DMS 273 treated with DMSO at 0.1 percent for 48 hours (cell line): ENCODE measurements around the gene NUP88.
"Not testable (repeated sequence)": the region's sequence is repeated elsewhere in the genome, so short reads cannot be mapped to it uniquely, and the experiment has no call there.

Experiments
- DNase-seq: peaks from one replicate; lab custom pipeline; 2025; lab: John Stamatoyannopoulos, UW

Gene NUP88

GRCh38 chr17:5419356-5419958 is at the start of gene NUP88:
Gene NUP88, minus strand, starts transcription at chr17:5419662. Its CDS starts 12 bp downstream, at chr17:5419650.
- DNase-seq: peak; percentile 95

DNA sequence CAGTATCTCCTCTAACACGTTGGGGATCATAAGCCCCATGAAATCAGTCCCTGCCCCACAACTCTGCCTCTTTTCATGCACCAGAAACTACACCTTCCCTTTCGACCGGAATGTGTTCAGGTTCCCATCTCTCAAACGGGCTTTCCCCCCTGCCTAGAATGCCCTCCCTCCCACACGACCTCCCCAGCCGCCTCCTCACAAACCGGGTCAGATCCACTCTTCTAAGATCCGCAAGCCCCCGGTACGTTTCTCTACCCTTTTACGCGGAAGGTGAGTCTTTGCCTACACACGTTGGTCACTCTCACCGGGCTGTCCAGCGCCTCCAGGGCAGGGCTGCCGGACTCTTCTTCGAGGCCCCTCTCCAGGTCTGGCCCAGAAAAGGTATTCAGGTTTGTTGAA is 48.6 kb upstream of the NUP88 start:
- DNase-seq: no peak

DNA sequence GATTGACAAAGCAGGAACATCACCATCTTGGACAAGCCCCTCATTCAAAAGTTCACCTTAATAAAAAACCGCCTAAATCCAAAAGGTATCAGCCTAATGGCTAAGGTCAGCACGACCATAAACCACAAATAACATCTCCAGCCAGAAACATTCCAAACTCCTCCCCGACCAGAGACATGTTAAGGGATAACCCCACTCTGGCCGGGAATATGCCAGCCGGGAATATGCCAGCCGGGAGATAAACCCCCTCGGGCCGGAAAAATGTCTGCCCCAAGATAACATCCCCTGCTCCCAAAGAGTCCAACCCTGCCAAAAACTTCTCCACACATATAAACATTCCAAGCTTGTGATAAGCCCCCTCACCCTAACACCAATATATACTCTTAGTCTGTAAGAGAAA is 48.0 kb upstream of the NUP88 start:
- DNase-seq: no peak

DNA sequence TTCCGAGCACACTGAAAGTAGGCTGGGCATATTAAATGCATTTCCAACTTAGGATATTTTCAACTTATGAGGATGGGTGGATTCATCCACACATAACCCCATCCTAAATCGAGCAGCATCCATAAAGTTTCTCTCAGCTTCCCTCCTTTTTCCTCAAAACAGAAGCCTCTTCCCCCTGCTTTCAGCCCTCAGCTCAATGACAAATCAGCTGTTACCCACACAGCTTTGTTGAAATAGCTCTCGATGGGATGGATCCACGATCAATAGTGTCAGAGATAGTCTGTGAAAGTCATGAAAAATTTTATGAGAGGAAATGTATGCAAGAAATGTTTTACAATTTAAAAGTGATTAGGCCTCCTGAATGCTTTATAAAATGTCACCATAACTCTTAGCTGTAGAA is 46.8 kb upstream of the NUP88 start:
- DNase-seq: no peak

- no peak for DNase-seq
Measured at GRCh38 chr17:5464717-5465507, 45.5 kb upstream of the NUP88 start.

GRCh38 chr17:5446786-5447185 is 27.3 kb upstream of the NUP88 start:
- DNase-seq: no peak

GRCh38 chr17:5444209-5444608 is 24.7 kb upstream of the NUP88 start:
- no peak for DNase-seq

DNA sequence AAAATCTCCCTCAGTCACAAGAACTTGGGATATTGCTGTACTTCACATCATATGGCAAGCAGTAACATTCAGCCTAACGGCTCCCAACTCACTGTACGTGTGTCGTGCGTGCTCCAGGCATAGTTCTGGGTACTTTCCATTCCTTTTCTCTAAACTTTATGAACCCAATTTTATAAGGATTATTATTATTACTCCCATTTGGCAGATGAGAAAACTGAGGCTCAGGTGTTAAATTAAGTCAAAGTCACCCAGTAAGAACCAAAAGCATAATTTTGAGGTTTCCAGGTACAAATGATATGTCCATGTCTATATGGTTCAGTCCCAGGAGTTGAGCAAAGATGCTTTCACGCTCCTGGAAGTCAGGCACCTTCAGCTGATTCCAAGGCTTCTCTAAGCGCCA is 24.3 kb upstream of the NUP88 start:
- DNase-seq: no peak

DNA sequence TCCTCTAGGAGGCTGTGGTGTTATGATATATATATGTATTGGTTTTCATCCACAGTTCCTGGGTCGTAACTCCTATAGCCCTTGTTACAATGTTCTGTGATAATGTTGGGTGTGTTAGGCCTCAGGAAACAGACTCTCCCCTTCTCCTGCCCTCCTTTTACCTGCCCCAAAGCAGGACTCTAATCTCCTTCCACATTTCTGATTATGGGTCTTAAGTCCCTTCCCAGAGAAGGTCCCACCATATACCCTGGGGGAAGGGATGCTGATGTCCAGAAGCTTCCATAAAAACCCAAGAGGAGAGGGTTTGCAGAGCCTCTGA is 19.9 kb upstream of the NUP88 start:
- DNase-seq: no peak

DNA sequence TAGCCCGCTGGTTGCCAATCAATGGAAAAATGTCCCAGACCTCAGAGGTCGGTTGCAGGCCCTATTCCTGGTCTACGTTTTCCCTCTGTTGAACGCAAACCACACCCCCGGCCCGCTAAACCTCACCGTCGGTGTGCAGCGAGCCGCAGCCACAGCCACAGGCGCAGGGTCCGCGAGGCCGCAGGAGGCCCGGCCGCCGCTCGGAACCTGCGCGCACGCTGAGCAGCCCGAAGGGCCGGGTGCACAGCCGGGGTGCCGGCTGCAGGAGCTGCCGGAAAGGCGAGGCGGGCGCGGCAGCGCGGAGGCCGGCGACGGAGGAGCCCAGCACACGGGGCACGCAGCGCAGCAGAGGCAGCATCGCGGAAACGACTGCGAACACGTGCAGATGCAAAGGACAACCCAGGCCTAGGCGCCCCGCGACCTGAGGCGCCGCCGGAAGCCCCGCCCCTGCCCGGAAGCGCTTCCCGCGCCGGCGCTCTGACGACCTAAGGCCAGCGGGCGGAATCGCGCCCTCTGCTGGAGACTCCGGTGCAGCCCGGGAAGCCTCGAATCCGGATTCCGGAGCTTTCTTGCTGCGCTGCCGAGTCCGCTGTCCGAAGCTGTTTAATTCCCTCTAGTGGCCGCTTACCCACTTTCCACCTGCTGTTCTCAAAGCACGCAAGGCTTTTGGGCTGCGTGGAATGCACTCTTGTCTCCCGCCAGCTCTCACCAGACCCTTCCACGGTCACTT is 19.4 kb upstream of the NUP88 start, which contains the start of gene C1QBP:
Gene C1QBP, minus strand, starts transcription at position 440 of the 730 bp plus-strand sequence. Its CDS starts 82 bp downstream, at position 358.
- DNase-seq: peak; percentile 67

DNA sequence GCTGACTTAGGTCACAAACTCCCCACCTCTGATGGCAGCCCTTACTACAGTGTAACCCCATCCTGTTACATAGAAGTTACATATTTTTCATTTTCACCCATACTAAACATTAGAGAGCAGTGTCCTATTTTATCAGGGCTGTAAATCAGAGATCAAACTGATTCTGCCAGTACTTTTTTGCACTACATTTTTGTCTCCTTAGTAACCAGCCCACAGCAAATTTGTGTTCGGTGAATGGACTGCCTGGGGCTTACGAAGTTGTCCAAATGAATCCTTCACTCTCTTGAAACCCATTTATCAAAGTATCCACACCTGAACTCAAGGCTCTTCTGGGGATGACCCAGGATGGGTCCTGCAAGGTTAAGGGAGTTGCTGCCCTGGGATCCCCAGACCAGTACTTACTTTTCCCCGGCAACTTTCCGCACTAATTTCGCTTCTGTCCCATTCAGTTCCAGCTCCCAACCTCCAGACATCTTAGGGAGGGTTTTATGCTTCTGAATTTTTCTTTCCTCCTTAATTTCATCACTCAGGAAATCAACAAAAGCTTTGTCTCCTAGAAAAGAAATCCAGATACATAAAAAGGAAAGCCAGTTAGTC is 18.4 kb upstream of the NUP88 start:
- no peak for DNase-seq

- DNase-seq: not testable (repeated sequence)
Measured at GRCh38 chr17:5435781-5436315, 16.4 kb upstream of the NUP88 start.

GRCh38 chr17:5434984-5435383 is 15.5 kb upstream of the NUP88 start:
- no peak for DNase-seq

GRCh38 chr17:5431949-5432556 is 12.6 kb upstream of the NUP88 start:
- DNase-seq: no peak

DNA sequence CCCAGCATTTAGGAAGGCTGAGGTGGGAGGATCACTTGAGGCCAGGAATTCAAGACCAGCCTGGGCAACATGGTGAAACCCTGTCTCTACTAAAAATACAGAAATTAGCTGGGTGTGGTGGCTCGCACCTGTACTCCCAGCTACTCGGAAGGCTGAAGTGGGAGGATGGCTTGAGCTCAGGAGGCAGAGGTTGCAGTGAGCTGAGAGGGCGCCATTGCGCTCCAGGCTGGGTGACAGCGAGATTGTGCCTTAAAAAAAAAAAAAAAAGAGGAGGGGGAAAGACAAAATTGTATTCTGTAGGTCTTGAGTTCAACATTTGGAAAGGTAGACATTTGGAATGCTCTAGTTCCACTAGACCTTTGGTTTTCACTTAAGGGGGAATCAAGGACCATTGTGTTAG is 11.8 kb upstream of the NUP88 start:
- DNase-seq: not testable (repeated sequence)

DNA sequence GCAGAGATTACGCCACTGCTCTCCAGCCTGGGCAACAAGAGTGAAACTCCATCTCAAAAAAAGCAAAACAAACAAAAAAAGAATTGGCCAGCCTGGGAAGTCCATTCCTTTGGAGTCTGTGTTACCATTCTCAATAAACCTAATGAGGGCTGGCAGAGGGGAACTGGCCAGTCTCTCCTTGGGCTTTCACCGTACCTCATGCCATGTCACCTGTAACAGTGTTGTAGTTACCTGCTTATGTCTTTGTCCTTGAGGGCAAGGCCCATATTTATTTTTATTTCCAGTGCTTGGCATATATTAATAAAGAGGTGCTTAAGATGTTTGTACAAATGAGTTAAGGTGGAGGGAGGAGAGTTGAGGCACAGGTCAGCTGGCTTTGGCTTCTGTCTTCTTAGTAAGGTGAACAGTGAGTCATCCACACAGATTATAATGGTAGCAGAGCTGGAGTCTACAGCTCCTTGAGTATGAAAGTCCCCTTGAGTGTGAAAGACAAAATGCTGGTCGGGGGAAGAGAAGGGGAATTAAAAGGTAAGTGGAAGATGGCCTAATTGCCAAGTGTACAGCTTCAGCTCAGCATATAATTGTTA is 11.0 kb upstream of the NUP88 start:
- no peak for DNase-seq

DNA sequence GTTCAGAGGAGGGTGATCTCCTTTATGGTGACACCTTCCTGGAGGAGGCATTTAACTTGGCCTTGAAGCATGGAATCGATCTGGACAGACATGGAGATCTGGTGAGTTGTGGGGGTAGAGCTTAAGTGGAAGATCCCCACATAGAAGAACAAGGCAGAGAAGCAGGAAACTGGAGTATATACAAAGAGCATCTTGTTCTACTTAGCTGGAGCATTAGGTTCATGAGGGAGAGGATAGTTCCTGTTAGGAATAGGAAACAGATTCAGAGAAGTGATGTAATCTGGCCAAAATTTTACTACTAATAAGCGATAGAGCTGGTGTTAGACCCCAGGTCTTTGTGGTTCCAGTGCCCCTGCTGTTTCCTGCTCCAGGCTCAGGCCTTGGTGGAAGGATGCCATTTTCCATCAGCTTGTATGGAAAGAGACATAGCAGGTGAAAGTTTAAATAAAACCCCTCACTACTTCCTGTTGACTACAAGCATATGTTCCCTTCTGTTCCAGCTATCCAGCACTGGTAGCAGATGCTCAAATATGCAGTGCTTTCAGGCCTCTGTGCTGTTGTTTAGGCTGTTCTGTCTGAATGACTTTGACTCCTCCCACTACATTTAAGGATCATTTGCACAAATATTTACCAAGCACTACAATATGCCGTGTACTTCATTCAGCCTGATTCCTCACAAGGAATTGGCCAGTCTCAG is 9.9 kb upstream of the NUP88 start:
- no peak for DNase-seq

DNA sequence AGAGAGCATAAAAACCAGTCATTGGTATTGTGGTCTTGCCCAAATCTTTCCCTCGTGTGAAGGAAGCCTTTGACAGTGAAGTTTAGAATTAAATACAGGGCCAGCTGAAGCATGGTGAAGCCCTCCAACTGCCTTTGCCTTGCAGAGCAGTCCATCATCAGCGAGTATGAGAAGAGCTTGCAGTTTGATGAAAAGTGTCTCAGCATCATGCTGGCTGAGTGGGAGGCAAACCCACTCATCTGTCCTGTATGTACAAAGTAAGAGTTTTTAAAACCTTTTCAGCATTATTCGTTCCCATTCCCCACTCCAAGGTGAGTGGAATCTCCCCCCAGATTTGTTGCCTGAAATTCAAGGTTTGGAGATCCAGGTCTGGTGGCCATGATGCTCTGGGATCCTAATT is 6.4 kb upstream of the NUP88 start:
- DNase-seq: no peak

DNA sequence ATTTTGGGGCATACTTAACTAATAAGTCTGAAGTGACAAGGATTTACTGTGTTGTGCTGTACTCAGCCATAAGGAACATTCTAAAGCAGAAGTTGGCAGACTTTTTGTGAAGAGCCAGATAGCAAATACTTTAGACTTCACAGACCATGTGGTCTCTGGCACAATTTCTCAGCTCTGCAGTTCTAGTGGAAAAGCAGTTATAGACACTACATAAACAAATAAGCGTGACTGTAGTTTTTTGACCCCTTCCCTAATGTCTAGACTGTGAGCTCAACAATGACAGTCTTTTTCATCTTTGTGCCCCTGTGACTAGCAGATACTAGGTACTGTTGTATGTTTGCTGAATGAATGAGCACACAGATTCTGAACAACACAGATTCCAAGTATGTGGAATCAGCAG is 5.4 kb upstream of the NUP88 start:
- DNase-seq: no peak

GRCh38 chr17:5422505-5422904 is 3.0 kb upstream of the NUP88 start:
- DNase-seq: no peak
